ENCODE results near the gene C8G. TPM values are rescaled to one million over a fixed set of nuclear protein-coding genes. Genes with fewer than 3 reads are reported as not detected.

The C8G gene
- total RNA-seq, 1 donor from 2014 or later, result 1.6 TPM

GRCh38 chr9:136926154-136926704, 18.8 kb upstream of the C8G start:
- no peaks in the 10 kb centered on the region for H3K4me1 Mint-ChIP-seq (ENCODE audit: low read depth, unreplicated experiment)
- Histone ChIP-seq H3K27ac (ENCODE audit: low read depth, low read length) (no peak overlapping the region), H3K9me3 (ENCODE audit: insufficient read depth, low read depth, low read length) (no peaks in the 10 kb centered on the region), H3K4me2 (ENCODE audit: low read length) (no peak overlapping the region), H3K36me3 (ENCODE audit: insufficient read depth, low read length) (no peaks in the 10 kb centered on the region), H4K20me1 (ENCODE audit: insufficient read depth, low read length) (no peaks in the 10 kb centered on the region), H2AFZ (ENCODE audit: low read depth, low read length) (no peak overlapping the region), H3K27me3 (ENCODE audit: insufficient read depth, low read length) (no peaks in the 10 kb centered on the region), H3K9ac (ENCODE audit: low read length) (no peak overlapping the region), H3K4me3 (ENCODE audit: insufficient read depth, low read depth, low read length) (no peak overlapping the region), H3K79me2 (ENCODE audit: insufficient read depth, low read length) (no peaks in the 10 kb centered on the region), H3K4me1 (ENCODE audit: insufficient read depth, low read length) (peaks cover 6% of the 10 kb centered on the region)
- no peak for FAIRE-seq
- no peaks in the 10 kb centered on the region for H3K9me3 Mint-ChIP-seq (ENCODE audit: unreplicated experiment)
- no peak overlapping the region for H3K27ac Mint-ChIP-seq (ENCODE audit: unreplicated experiment)
- H3K27me3 Mint-ChIP-seq (ENCODE audit: low read depth, unreplicated experiment), result no peaks in the 10 kb centered on the region
- no peak for DNase-seq (ENCODE audit: low read depth)
- TF ChIP-seq EZH2 (IDR thresholded peaks at IDR 0.05; ENCODE audit: insufficient read depth, low read length) (no peak), CTCF (IDR thresholded peaks at IDR 0.05; ENCODE audit: insufficient read depth, low read depth, low read length) (no peak)
- H3K4me3 Mint-ChIP-seq (ENCODE audit: unreplicated experiment), result no peak overlapping the region
- H3K36me3 Mint-ChIP-seq (ENCODE audit: low read depth, unreplicated experiment), result peaks cover 21% of the 10 kb centered on the region

GRCh38 chr9:136926749-136927148, 18.3 kb upstream of the C8G start:
- TF ChIP-seq EZH2 (IDR thresholded peaks at IDR 0.05; ENCODE audit: insufficient read depth, low read length) (no peak), CTCF (IDR thresholded peaks at IDR 0.05; ENCODE audit: insufficient read depth, low read depth, low read length) (no peak)
- H3K79me2 ChIP-seq (ENCODE audit: insufficient read depth, low read length), result no peaks in the 10 kb centered on the region
- no peak overlapping the region for H2AFZ ChIP-seq (ENCODE audit: low read depth, low read length)
- FAIRE-seq (no peak), DNase-seq (ENCODE audit: low read depth) (no peak)
- Mint-ChIP-seq H3K27ac (ENCODE audit: unreplicated experiment) (no peak overlapping the region), H3K4me3 (ENCODE audit: unreplicated experiment) (no peak overlapping the region), H3K4me1 (ENCODE audit: low read depth, unreplicated experiment) (no peaks in the 10 kb centered on the region), H3K27me3 (ENCODE audit: low read depth, unreplicated experiment) (no peaks in the 10 kb centered on the region), H3K36me3 (ENCODE audit: low read depth, unreplicated experiment) (peaks cover 21% of the 10 kb centered on the region), H3K9me3 (ENCODE audit: unreplicated experiment) (peaks cover under 1% of the 10 kb centered on the region)
- no peak overlapping the region for H3K9ac ChIP-seq (ENCODE audit: low read length)
- peaks cover 6% of the 10 kb centered on the region for H3K4me1 ChIP-seq (ENCODE audit: insufficient read depth, low read length)
- no peak overlapping the region for H3K4me2 ChIP-seq (ENCODE audit: low read length)
- no peaks in the 10 kb centered on the region for H3K36me3 ChIP-seq (ENCODE audit: insufficient read depth, low read length)
- H4K20me1 ChIP-seq (ENCODE audit: insufficient read depth, low read length), result no peaks in the 10 kb centered on the region
- H3K4me3 ChIP-seq (ENCODE audit: insufficient read depth, low read depth, low read length), result no peak overlapping the region
- no peaks in the 10 kb centered on the region for H3K27me3 ChIP-seq (ENCODE audit: insufficient read depth, low read length)
- H3K9me3 ChIP-seq (ENCODE audit: insufficient read depth, low read depth, low read length), result no peaks in the 10 kb centered on the region
- no peak overlapping the region for H3K27ac ChIP-seq (ENCODE audit: low read depth, low read length)
